RCC 7860 (cell line): ENCODE data around the gene CTSC.
A peak's percentile ranks its signal among the peaks of the same experiment; 100 is the strongest.

Experiments used
- DNase-seq: peaks from one replicate; pipeline ENCODE4 v3.0.0-alpha.2; 2015; ENCODE audit warnings: low spot score
- FAIRE-seq: peaks from 2 replicates; lab custom pipeline; 2012; peaks lifted over from hg19 to GRCh38; lab: Jason Lieb, UNC

CTSC gene

GRCh38 chr11:88353835-88354496 lies 16.4 kb upstream of the CTSC start:
- FAIRE-seq (no peak), DNase-seq (no peak)

- FAIRE-seq (no peak), DNase-seq (no peak)
These were observed 15.8 kb upstream of the CTSC start for GRCh38 chr11:88353386-88353785.

- DNase-seq: no peak
These were observed 14.6 kb upstream of the CTSC start for GRCh38 chr11:88352139-88352538.

GRCh38 chr11:88348870-88349269 lies 11.3 kb upstream of the CTSC start:
- DNase-seq: no peak
- FAIRE-seq: no peak

More at GRCh38 chr11:88352139-88352538, 14.6 kb upstream of the CTSC start:
- FAIRE-seq: no peak

- FAIRE-seq: no peak
- DNase-seq: no peak
These were observed 8.4 kb upstream of the CTSC start for GRCh38 chr11:88345949-88346348.

- peak; percentile 88 for FAIRE-seq
- peak; percentile 46 for DNase-seq
These were observed 7.9 kb upstream of the CTSC start for GRCh38 chr11:88345408-88345807.

- no peak for DNase-seq
These were observed 7.3 kb upstream of the CTSC start for GRCh38 chr11:88344869-88345268.

GRCh38 chr11:88341522-88342251 lies 4.2 kb upstream of the CTSC start:
- DNase-seq (no peak), FAIRE-seq (no peak)

More at GRCh38 chr11:88344869-88345268, 7.3 kb upstream of the CTSC start:
- FAIRE-seq: no peak

- no peak for DNase-seq
- FAIRE-seq: no peak
These were observed 2.9 kb upstream of the CTSC start for GRCh38 chr11:88340366-88340935.

GRCh38 chr11:88337987-88338668 lies 592 bp upstream of the CTSC start:
- FAIRE-seq: peak; percentile 66
- DNase-seq: peak; percentile 71

- DNase-seq (no peak), FAIRE-seq (no peak)
These were observed 2.3 kb downstream of the CTSC start for GRCh38 chr11:88335284-88335683.

GRCh38 chr11:88333862-88334261 lies 3.7 kb downstream of the CTSC start:
- no peak for FAIRE-seq
- DNase-seq: no peak

GRCh38 chr11:88332851-88333250 lies 4.7 kb downstream of the CTSC start:
- DNase-seq: no peak
- no peak for FAIRE-seq

- DNase-seq (no peak), FAIRE-seq (no peak)
These were observed 6.6 kb downstream of the CTSC start for GRCh38 chr11:88330826-88331428.

GRCh38 chr11:88329563-88330250 lies 7.8 kb downstream of the CTSC start:
- FAIRE-seq (no peak), DNase-seq (no peak)

- FAIRE-seq (no peak), DNase-seq (no peak)
These were observed 9.9 kb downstream of the CTSC start for GRCh38 chr11:88327462-88328143.

GRCh38 chr11:88327061-88327460 lies 10.5 kb downstream of the CTSC start:
- no peak for FAIRE-seq

GRCh38 chr11:88326099-88326498 lies 11.4 kb downstream of the CTSC start:
- DNase-seq: no peak
- no peak for FAIRE-seq

More at GRCh38 chr11:88327061-88327460, 10.5 kb downstream of the CTSC start:
- no peak for DNase-seq

GRCh38 chr11:88324562-88325345 lies 12.8 kb downstream of the CTSC start:
- no peak for FAIRE-seq
- no peak for DNase-seq
